Activated naive CD4-positive, alpha-beta T cell (primary cell): ENCODE data around the gene NOS1AP.

ENCODE experiments used
- DNase-seq, 4 experiments: peaks; one replicate each; lab custom pipeline; 2025; lab: John Stamatoyannopoulos, UW

The NOS1AP gene

GRCh38 chr1:162386292-162387225 is 317.1 kb downstream of the NOS1AP start:
- no peak for DNase-seq

DNA sequence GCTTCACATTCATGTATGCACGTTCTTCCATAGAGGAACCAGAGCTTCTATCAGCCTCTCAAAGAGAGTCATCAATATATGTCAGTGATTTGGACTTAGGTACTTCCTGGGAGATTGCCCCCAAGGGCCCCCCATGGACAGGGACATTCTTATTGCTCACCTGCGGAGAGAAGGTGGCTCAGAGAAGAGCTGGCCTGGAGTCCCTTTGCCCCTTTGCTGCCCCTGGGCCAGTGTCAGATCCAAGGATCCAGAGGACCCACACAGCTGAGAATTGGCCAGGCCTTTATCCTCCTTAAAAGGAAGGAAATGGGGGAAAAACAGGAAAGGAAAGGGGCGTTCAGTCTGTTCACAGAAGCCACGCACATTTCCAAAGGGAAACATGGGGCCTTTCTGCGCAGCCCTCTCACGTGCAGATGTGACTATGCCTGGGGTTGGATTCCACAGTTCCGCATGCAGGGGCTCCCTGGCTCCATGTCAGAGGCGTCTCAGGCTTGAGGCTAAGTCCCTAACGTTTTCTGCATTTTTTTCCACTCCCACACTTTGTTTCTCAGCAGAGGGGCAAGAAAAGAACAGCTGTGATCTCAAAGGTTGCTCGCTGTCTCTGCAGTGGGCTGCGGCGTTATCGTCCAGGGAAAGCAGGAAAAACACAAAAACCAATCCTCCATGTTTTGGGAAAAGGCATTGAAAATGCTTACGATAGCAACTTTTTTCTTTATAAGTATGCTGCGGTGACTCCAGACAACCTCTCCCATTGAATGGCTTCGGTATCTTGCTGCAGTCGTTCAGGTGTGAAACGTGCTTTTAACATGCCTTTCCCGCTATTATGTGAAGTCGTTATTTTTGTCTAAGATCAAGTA is 318.0 kb downstream of the NOS1AP start:
- DNase-seq = no peak

DNA sequence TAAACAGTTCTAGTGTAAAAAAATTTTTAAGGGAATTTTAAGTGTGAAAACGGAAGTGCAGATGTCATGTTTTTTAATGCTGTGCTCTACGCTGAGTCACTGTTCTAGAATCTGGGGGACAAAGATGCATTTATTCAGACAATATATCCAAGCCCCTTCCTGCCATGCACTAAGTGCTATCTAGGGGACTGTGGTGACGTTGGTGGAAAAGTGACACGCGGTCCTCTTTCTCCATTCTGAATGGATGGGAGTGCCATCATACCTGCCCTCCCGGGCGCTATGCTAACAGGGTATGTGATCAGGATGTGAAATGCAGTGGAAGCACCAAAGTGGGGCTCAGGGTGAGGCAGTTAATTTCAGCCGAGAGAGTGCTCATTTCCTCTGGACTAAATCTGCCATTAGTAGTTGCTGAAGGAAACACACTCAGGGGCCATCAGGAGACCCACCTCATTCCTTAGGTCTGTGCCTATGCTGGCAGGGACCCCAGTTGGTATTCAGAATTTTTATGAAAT is 318.6 kb downstream of the NOS1AP start:
- no peak for DNase-seq

- no peak for DNase-seq
Observed at GRCh38 chr1:162388615-162389014, 319.1 kb downstream of the NOS1AP start.

DNA sequence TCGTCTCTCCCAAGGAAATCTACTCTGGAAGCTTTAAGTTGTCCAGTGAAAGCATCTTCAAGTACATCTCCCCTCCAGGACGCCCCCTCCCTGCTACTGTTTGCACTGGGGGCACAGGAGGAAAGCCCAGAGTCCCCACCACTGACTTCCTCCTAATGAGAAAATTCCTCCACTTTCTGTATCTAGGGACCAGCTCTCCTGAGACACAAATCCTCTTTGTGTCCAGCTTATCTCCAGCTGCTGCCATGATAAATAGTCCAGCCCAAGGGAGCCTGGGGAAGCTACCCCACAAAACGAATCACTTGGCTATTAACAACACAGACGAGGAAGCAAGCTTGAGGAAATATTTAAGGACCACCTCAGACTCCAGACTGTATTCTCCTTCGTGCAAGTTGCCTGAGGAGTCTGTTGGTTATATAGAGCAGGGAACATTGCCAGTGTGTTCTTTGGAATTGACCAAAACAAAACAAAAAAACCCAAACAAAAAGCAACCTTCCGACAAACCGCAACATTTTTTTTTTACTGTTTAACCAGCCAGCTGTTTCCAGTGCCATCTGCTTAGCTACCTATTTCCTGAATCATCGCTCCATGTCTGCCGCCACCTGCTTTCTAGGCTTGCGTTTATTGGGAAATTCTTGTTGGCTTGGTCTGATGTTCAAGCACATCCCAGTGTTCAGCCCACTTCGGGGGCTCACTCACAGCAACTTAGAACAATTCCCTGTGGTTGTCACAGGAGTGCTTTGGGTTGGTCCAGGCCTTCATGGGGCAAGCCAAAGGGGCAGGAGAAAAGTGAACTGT is 319.7 kb downstream of the NOS1AP start:
- DNase-seq = no peak

GRCh38 chr1:162389971-162390370 is 320.5 kb downstream of the NOS1AP start:
- DNase-seq = no peak

- no peak for DNase-seq
Observed at GRCh38 chr1:162390396-162391185, 321.1 kb downstream of the NOS1AP start.

- DNase-seq = no peak
Observed at GRCh38 chr1:162391790-162392563, 322.5 kb downstream of the NOS1AP start.

DNA sequence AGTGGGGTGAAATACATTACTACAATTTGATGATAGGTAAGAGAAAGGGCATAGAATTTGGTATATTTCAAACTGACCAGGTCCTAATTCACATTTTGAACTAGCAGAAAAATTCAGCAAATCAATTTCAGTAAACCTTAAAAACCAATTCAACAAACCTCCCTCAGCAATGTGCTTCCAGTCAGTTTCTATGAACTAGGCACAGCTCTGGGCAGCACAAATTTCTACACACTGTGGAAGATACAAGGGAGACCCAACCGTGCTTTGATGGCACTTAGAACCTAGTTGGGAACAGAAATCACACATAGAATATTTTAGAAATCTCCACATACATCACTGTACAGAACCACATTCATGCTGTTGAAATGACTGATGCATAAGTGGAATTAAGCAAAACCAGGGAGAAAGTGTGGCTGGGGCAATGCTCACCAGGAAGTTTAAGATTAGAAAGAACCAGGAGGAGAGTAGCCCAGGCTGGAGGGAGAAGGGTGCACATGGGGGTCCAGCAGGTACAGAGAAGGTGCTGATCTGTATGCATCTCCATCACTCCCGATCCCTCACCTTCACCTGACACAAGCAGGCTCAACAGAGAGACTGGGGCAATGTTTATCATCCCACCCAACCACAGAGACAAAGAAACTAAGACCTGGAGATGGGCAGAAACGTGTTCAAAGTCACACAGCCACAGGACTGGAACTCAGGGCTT is 326.9 kb downstream of the NOS1AP start:
- no peak for DNase-seq

DNA sequence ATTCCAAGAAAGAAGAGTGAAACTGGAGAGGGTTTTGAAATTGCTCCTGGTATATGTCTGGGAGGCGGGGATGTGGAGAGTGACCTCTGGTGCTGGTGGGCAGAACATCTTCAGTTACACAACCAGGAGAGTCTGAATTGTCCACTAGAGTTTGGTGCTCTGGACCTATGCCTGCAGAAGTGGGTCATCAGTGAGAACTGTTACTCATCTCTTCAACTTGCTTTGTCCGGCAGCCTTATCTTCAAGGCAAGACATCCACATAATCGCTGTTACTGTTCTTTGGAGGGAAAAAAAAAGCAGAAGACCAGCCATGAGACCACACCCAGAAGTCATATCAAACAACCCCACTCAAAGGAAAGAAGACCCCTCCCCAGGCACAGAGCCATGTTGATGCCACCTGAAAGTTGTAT is 327.6 kb downstream of the NOS1AP start:
- DNase-seq = no peak

DNA sequence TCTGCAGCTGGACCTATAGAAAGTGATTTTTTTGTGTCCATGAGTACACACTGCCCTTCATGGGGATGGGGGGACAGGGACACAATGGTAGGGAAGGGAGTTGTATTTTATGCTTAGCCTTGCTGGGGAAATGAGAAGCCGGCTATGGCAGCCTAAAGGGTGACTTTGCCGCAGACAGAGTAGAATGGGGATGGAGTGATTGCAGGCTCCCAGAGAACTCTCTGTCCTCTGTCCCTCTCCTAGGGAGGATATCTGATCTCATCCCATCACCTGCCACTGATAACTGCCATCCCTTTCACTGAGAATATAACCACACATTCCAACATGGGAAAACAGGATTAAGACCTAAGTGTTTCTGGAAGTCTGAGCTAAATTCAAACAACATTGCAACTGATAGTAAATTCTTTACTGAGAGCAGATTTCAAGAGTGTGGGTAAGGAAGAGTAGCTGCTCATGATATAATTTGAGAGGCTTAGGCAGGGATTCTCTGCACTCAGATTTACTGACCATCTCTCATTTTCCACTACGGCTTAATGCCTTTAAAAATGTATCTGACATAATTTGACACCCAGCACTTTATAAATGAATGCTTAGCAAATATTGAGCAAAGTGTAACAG is 328.6 kb downstream of the NOS1AP start:
- DNase-seq = no peak

GRCh38 chr1:162398999-162399580 is 329.6 kb downstream of the NOS1AP start:
- DNase-seq = no peak

- DNase-seq = no peak
Observed at GRCh38 chr1:162400790-162401355, 331.4 kb downstream of the NOS1AP start.

GRCh38 chr1:162404550-162405160 is 335.2 kb downstream of the NOS1AP start:
- no peak for DNase-seq

GRCh38 chr1:162405800-162406199 is 336.3 kb downstream of the NOS1AP start:
- DNase-seq = no peak

DNA sequence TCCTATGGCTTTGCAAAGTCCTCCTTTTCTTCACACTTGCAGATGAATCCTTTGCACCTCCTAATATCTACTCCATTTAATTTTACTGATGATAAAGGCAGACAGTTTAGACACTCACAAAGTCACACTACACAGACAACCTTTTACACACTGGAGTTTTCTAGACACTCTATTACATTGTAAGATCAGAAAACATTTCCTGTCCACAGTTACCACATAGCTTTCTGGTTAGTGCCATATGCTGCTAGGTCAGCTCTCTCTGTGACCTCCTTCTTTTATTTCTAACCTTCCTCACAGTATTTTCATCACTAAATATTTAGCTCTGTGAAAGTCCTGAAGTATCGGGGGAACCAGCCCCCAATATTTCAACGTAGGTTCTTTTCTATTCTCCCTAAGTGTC is 337.3 kb downstream of the NOS1AP start:
- no peak for DNase-seq

DNA sequence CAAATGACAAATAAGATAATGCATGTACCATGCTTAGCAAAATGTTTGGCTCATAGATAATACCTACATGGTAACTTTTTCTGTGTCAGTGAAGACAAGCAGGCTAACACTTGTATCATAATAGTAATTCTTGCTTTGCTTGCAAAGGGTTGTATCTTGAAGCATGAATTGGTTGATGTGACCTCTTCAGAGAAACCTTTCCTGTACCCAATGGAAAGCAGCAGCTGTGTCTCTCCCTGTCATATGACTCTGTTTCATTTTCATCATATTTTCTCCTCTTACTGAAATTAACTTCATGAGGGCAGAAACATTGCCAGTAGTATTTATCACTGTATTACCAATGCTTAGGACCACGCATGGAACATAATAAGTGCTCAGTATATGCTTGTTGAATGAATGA is 338.0 kb downstream of the NOS1AP start:
- DNase-seq = no peak

- no peak for DNase-seq
Observed at GRCh38 chr1:162412002-162412401, 342.5 kb downstream of the NOS1AP start, which contains the start of gene SH2D1B. Gene SH2D1B, minus strand, starts transcription at chr1:162412136. Its CDS starts 120 bp downstream, at chr1:162412016.
